Kasumi-1 (cell line): Measurements from ENCODE around the gene ADAM12.

Source experiments
- DNase-seq, 2 experiments: peaks; one replicate each; lab custom pipeline; 2025; lab: John Stamatoyannopoulos, UW

The ADAM12 gene

GRCh38 chr10:126083009-126083408 lies 305.3 kb downstream of the ADAM12 start:
- no peak for DNase-seq

GRCh38 chr10:126081841-126082466 lies 306.3 kb downstream of the ADAM12 start:
- DNase-seq, result no peak

- DNase-seq, result no peak
These were observed 307.3 kb downstream of the ADAM12 start for GRCh38 chr10:126080879-126081411.

- DNase-seq, result no peak
These were observed 307.9 kb downstream of the ADAM12 start for GRCh38 chr10:126080291-126080825.

GRCh38 chr10:126075009-126075408 lies 313.3 kb downstream of the ADAM12 start:
- DNase-seq, result no peak

GRCh38 chr10:126074291-126074690 lies 314.0 kb downstream of the ADAM12 start:
- no peak for DNase-seq

- no peak for DNase-seq
These were observed 314.7 kb downstream of the ADAM12 start for GRCh38 chr10:126073606-126074005.

GRCh38 chr10:126072622-126073021 lies 315.7 kb downstream of the ADAM12 start:
- DNase-seq, result no peak

GRCh38 chr10:126070476-126071215 lies 317.6 kb downstream of the ADAM12 start:
- DNase-seq, result no peak

- no peak for DNase-seq
These were observed 320.0 kb downstream of the ADAM12 start for GRCh38 chr10:126068322-126068721.

- no peak for DNase-seq
These were observed 321.8 kb downstream of the ADAM12 start for GRCh38 chr10:126066456-126066855.

- no peak for DNase-seq
These were observed 322.4 kb downstream of the ADAM12 start for GRCh38 chr10:126065751-126066377.

GRCh38 chr10:126064512-126064911 lies 323.8 kb downstream of the ADAM12 start:
- DNase-seq, result no peak

- no peak for DNase-seq
These were observed 324.9 kb downstream of the ADAM12 start for GRCh38 chr10:126063353-126063791.

GRCh38 chr10:126062131-126063032 lies 325.9 kb downstream of the ADAM12 start:
- DNase-seq, result no peak

- DNase-seq, result no peak
These were observed 326.8 kb downstream of the ADAM12 start for GRCh38 chr10:126061526-126061925.

- DNase-seq, result no peak
These were observed 327.9 kb downstream of the ADAM12 start for GRCh38 chr10:126060261-126060931.

- no peak for DNase-seq
These were observed 329.0 kb downstream of the ADAM12 start for GRCh38 chr10:126059076-126059826.

- no peak for DNase-seq
These were observed 329.8 kb downstream of the ADAM12 start for GRCh38 chr10:126058507-126058906.

- no peak for DNase-seq
These were observed 330.2 kb downstream of the ADAM12 start for GRCh38 chr10:126058104-126058503.
